HEK293 (cell line): ENCODE results near the gene SLC44A1.

ENCODE experiments used
- CTCF ChIP-seq: fragments of 450-650 bp; formaldehyde crosslinking; IDR thresholded peaks from 2 replicates; pipeline ENCODE4 v1.5.1; 2016; ENCODE audit warnings: missing biosample characterization, missing genetic modification characterization
- REPIN1 ChIP-seq: fragments of 450-650 bp; formaldehyde crosslinking; IDR thresholded peaks from 2 replicates; pipeline ENCODE4 v1.5.1; 2017; ENCODE audit warnings: missing biosample characterization, missing genetic modification characterization, low read depth
- ZFP3 ChIP-seq: fragments of 450-650 bp; formaldehyde crosslinking; IDR thresholded peaks from 2 replicates; pipeline ENCODE4 v1.5.1; 2016; ENCODE audit warnings: low read depth, missing biosample characterization, missing genetic modification characterization
- ZNF121 ChIP-seq: fragments of 450-650 bp; formaldehyde crosslinking; IDR thresholded peaks from 2 replicates; pipeline ENCODE4 v1.5.1; 2016; ENCODE audit warnings: missing biosample characterization, missing genetic modification characterization
- ZNF202 ChIP-seq: fragments of 450-650 bp; formaldehyde crosslinking; IDR thresholded peaks from 2 replicates; pipeline ENCODE4 v1.5.1; 2016; ENCODE audit warnings: missing biosample characterization, missing genetic modification characterization, borderline replicate concordance
- ZNF510 ChIP-seq: fragments of 450-650 bp; formaldehyde crosslinking; IDR thresholded peaks from 2 replicates; pipeline ENCODE4 v1.5.1; 2018; ENCODE audit warnings: mild to moderate bottlenecking, missing genetic modification characterization, missing biosample characterization; ENCODE audit not compliant: insufficient replicate concordance
- ZNF629 ChIP-seq: fragments of 450-650 bp; formaldehyde crosslinking; IDR thresholded peaks from 2 replicates; pipeline ENCODE4 v1.5.1; 2017; ENCODE audit warnings: missing biosample characterization, missing genetic modification characterization
- ZNF785 ChIP-seq: fragments of 450-650 bp; formaldehyde crosslinking; IDR thresholded peaks from 2 replicates; pipeline ENCODE4 v1.5.1; 2016; ENCODE audit warnings: missing biosample characterization, missing genetic modification characterization

DNA sequence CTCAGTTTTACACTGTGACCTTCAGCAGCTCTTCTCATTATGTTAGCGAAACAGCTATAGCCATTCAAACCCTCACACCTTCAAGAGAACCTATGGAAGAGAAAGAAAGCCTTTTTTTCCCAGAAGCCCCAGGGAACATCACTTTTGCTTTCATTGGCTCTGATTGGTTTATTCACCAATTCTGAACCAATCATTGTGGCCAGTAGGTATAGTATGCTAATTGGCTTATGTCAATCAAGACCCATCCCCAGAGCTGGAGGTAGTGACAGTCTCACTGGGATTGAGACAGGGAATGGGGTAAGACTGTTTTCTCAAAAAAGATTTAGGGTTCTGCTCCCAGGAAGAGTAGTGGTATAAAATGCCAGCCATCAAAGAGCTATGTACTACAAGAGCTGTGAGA is 129.3 kb downstream of the SLC44A1 start:
- TF ChIP-seq REPIN1 (tag by site-specific recombination): no peak
- no peak for TF ChIP-seq ZNF629 (tag by site-specific recombination)
- no peak for TF ChIP-seq ZFP3 (tag by site-specific recombination)
- no peak for TF ChIP-seq CTCF (tag by site-specific recombination)
- TF ChIP-seq ZNF202 (tag by site-specific recombination): no peak
- TF ChIP-seq ZNF510 (tag by site-specific recombination): no peak
- TF ChIP-seq ZNF785: no peak
- TF ChIP-seq ZNF121 (tag by site-specific recombination): no peak
